Loucy (cell line): ENCODE measurements around the gene CABCOCO1.

ENCODE experiments used
- EZH2phosphoT487 ChIP-seq: fragments of 200-600 bp; IDR thresholded peaks from 2 replicates; pipeline ENCODE4 v1.6.1; 2018; ENCODE audit warnings: antibody characterized with exemption, mild to moderate bottlenecking, moderate library complexity, borderline replicate concordance
- TF ChIP-seq, protein P1 (sequence below): fragments of 200-600 bp; sonication (generic); conservative IDR thresholded peaks from 2 replicates; pipeline ENCODE4 v1.5.1; 2014; ENCODE audit warnings: mild to moderate bottlenecking, antibody characterized with exemption, low read length

GRCh38 chr10:61642150-61642571 lies 20.6 kb upstream of the CABCOCO1 start:
- TF ChIP-seq, protein P1, sequence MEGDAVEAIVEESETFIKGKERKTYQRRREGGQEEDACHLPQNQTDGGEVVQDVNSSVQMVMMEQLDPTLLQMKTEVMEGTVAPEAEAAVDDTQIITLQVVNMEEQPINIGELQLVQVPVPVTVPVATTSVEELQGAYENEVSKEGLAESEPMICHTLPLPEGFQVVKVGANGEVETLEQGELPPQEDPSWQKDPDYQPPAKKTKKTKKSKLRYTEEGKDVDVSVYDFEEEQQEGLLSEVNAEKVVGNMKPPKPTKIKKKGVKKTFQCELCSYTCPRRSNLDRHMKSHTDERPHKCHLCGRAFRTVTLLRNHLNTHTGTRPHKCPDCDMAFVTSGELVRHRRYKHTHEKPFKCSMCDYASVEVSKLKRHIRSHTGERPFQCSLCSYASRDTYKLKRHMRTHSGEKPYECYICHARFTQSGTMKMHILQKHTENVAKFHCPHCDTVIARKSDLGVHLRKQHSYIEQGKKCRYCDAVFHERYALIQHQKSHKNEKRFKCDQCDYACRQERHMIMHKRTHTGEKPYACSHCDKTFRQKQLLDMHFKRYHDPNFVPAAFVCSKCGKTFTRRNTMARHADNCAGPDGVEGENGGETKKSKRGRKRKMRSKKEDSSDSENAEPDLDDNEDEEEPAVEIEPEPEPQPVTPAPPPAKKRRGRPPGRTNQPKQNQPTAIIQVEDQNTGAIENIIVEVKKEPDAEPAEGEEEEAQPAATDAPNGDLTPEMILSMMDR, result no peak
- no peak for TF ChIP-seq EZH2phosphoT487
